Ramos (cell line): Measurements from ENCODE around the gene KIT.

Experiments used
- in situ Hi-C: fragments of 300-500 bp; cut with MboI; formaldehyde crosslinking; loops from one replicate; pipeline ENCODE4 v1.14.3; 2022; ENCODE audit warnings: low sequenced_read_pairs; ENCODE audit not compliant: unreplicated experiment

The KIT gene

GRCh38 chr4:54730581-54730980 is 72.8 kb downstream of the KIT start:
- in situ Hi-C loops = no loop called here

DNA sequence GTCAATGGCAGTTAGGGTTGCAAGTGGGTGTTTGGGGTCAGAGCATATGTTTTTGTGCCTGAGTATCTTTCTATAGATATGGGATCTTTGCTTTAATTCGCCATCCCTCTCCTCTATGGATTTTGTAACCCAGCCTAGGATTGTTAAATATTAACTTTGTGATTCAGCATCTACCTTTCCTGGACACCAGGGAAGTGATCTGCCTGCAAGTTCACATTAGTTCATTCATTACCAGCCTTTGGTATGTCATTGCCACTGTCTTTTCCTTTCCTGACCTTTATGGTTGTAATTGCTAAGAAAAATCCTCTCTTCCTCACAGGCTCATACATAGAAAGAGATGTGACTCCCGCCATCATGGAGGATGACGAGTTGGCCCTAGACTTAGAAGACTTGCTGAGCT is 73.8 kb downstream of the KIT start:
- in situ Hi-C loops = no loop called here

DNA sequence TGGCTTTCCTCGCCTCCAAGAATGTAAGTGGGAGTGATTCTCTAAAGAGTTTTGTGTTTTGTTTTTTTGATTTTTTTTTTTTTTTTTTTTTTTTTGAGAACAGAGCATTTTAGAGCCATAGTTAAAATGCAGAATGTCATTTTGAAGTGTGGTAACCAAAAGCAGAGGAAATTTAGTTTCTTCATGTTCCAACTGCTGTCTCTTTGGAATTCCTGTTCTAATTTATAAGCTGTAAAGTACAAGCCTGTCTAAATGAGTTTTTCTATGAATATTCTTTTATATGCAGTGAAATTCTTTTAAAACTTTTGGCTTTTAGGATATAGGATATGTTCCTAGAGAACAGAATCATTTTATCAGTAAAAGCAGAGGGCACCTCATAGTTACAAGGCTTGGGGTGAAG is 74.2 kb downstream of the KIT start:
- in situ Hi-C loops = no loop called here

GRCh38 chr4:54737421-54737820 is 79.7 kb downstream of the KIT start:
- in situ Hi-C loops = no loop called here

DNA sequence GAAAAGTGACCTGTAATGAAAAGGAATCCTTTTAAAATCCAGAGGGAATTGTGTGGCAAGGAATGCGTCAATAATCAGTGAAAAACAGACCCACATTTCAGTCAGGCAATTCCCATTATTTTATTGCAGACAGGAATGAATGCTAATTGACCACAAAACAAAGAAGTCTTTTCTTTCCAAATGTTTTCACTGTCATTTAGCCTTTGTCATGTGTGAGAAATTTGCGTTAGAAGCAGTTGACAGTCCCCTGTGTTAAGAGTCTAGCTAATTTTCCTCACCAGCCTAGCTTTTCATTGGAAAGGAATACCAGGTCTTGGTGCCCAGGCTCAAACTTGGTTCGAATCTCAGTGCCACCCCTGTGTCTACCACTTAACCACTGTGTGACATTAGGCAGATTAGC is 83.4 kb downstream of the KIT start:
- in situ Hi-C loops = no loop called here

DNA sequence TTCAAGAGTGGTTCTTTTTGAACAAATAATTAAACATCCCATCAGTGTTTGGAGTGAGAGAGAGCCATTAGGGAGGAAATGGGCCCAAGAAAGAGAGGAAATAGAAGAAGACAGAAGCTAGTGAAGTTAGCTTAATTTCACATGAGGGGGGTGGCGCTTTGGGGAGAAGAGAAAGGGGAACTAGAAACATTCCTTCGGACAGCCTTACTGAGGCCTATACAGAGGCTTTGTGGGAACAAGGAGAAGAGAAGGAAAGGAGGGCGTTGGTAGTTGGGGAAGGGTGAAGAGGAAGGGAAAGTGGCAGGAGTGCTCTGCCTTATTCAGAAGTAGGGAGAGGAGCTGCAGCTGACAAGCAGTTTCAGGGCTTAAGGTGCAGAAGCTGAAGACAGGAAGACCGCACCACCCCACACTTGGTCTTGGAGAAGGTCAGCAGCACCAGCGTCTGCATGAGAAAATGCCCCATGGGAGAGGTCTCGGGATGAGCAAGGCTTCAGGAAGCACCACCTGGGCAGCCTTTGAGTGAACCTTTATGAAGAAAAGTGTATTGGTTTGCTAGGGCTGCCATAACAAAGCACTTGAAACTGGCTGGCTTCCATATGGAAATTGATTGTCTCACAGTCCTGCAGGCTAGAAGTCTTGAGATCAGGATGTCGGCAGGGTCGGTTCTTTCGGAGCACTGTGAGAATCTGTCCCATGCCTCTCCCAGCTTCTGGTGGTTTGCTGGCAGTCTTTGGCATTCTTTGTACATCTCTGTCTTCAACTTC is 85.1 kb downstream of the KIT start:
- in situ Hi-C loops = no loop called here

GRCh38 chr4:54743562-54743961 is 85.8 kb downstream of the KIT start:
- in situ Hi-C loops = no loop called here

- in situ Hi-C loops = no loop called here
These were observed 86.7 kb downstream of the KIT start for GRCh38 chr4:54744487-54744886.

GRCh38 chr4:54745031-54745770 is 87.4 kb downstream of the KIT start:
- in situ Hi-C loops = no loop called here

DNA sequence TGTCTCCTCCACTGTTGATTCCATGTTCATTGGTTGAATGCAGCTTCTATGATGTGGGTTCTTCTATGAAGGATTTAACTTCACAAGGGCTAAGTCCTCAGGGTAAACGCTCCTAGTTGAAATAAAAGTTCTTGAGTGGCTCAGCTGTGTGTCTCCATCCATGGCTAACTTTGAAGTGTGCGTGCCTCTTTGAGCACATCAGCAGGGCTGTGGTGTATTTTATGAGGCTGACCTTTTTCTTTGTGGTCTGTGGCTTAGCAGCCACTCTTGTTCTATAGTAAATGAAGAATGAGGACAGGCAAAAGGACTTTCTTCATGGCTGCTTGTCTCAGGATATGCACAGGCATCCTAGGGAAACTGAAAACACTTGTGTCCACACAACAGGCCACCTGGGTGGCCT is 88.5 kb downstream of the KIT start:
- in situ Hi-C loops = no loop called here

- in situ Hi-C loops = no loop called here
These were observed 92.6 kb downstream of the KIT start for GRCh38 chr4:54750341-54750740.

- in situ Hi-C loops = no loop called here
These were observed 96.6 kb downstream of the KIT start for GRCh38 chr4:54754394-54754793.

DNA sequence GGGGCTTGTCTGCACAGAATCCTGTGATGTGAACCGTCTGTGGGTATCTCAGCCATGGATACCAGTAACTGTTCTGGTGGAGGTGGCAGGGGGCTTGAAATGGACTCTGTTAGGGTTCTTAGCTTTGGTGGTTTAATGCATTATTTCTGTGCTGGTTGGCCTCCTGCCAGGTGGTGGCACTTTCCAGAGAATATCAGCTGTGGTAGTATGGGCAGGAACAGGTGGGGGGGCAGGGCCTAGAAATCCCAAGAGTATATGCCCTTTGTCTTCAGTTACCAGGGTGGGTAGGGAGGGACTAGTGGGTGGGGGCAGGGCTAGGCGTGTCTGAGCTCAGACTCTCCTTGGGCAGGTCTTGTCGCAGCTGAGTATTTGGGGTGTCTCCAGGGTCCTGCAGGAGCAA is 106.7 kb downstream of the KIT start:
- in situ Hi-C loops = no loop called here

DNA sequence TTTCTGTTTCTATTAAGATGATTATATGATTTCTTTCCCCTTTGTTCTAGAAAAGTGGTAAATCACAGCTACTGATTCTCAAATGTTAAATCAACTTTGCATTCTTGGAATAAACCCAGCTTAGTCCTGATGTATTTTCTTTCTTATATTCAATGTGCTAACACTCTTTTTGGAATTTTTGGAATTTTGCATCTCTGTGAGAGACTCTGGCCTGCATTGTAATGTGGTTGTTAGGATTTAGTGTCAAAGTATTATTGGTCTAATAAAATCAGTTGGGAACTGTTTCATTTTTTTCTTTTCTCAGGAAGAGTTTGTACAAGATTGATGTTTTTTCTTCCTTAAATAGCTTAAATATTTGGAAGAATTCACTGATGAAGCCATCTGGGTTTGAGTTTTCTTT is 109.6 kb downstream of the KIT start:
- in situ Hi-C loops = no loop called here

DNA sequence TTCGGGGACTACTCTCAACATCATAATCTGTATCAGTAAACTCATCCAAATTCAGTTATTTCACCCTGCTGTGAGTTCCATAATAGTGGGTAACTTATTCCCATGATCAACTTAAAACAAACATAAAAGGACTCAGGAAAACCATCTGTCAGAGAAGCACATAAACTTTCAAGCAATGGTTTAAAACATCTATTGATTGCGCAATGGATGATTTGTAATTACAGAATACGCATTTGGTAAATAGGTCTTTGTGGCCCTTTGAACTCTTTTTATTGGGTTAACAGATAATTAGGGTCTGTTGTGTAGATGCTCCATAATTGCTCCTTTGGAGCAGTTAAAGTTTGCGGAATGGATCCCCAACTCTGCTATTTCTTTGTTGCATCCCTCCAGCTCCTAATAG is 115.3 kb downstream of the KIT start:
- in situ Hi-C loops = no loop called here

DNA sequence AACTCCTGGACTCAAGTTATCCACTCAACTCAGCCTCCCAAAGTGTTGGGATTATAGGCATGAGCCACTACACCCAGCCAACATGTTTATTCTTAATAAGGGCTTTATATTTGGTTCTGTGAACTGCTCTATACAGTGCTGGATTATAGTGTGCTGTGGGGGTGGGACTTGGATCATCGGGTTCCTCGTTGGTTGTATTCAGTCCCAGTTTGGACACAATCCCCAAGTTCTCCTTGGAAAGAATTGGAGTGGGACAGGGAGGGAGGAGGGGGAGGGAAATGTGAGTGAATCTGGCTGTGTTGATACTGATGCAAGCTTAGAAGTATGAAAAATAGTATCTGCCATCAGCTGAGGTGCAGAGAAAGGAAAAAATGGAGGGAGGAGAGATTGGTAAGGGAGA is 121.3 kb downstream of the KIT start:
- in situ Hi-C loops = no loop called here

GRCh38 chr4:54779476-54780148 is 121.9 kb downstream of the KIT start:
- in situ Hi-C loops = no loop called here

- in situ Hi-C loops = no loop called here
These were observed 122.4 kb downstream of the KIT start for GRCh38 chr4:54780149-54780495.

DNA sequence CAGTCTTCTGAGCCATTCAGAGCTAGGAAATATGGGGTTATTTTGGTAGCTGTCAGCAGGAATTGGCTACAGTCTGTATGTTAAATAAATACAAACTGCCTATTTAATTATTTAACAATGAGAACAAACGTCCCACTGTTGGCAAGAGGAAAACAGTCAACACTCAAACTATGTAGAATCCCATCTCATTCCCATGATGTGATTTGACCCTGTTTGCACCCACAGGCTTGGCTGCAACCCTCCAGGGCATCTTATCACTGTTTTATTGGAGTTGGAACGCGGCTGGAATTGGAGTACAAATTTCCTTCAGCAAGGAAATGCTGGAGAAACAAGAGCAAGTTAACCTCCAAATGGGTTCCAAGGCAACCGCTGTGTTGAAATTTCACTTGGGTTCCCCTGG is 124.0 kb downstream of the KIT start:
- in situ Hi-C loops = no loop called here

DNA sequence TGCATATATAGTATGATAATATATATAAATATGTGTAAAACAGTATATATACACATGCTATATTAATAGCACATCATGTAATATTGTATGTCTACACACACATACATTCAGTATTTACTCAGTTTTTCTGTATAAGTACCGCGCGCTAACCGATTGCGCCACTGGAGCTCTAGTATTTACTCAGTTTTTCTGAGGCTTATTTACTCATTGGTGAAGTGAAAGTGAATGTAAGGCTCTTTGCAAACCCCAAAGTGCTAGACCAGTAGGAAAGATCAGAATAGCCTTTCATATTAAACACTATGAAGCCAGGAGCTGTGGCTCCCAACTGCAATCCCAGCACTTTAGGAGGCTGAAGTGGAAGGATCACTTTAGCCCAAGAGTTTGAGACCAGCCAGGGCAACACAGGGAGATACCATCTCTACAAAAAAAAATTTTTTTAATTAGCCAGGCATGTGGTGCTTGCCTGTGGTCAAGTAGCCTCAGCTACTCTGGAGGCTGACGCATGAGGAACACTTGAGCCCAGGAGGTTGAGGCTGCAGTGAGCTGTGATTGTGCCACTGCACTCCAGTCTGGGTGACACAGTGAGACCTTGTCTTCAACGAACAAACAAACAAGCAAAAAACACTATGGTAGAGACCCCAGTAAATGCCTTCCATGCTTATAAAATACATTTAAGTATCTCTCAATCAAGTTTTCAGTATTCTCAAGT is 125.8 kb downstream of the KIT start:
- in situ Hi-C loops = no loop called here

DNA sequence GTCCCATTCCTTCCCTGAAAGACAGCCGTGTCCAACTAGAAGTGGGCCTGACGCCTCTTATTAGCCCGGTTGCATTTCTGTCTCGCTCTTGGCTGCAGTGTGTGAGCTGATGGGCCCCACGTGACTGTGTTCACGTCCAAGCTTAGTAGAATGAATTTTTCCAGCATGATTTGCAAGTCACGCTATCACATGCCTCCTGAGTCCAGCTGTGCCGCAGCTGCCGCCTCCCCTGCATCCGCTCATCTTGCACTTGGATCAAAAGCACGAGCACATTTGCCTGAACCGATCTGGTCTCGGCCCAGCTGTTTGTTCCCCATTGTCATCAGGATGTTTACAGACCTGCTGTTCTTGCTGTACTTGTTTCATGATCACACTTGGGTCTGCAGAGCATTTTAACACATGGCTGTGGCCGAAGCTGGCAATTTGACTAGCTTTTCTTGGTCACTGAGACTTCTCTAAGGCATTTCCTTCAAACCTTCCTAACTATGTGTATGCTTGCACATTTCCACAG is 126.5 kb downstream of the KIT start:
- in situ Hi-C loops = no loop called here
